GM18519 (cell line): ENCODE results near the gene ST3GAL4.
A peak's percentile ranks its signal among the peaks of the same experiment; 100 is the strongest.

ENCODE experiments used
- ATAC-seq: cut with Tn5 transposase; IDR thresholded peaks from one replicate; pipeline ENCODE4 v1.9.1; 2021; ENCODE audit warnings: mild to moderate bottlenecking, moderate library complexity; ENCODE audit not compliant: unreplicated experiment, low FRiP score

The ST3GAL4 gene

GRCh38 chr11:126400479-126400878 is 45.0 kb downstream of the ST3GAL4 start:
- no peak for ATAC-seq

GRCh38 chr11:126403022-126403581 is 47.6 kb downstream of the ST3GAL4 start:
- no peak for ATAC-seq

- peak; percentile 79 for ATAC-seq
These were observed 48.2 kb downstream of the ST3GAL4 start for GRCh38 chr11:126403658-126404057.

GRCh38 chr11:126404367-126404766 is 48.9 kb downstream of the ST3GAL4 start:
- no peak for ATAC-seq

GRCh38 chr11:126405374-126405773 is 49.9 kb downstream of the ST3GAL4 start:
- ATAC-seq: no peak

- ATAC-seq: no peak
These were observed 50.4 kb downstream of the ST3GAL4 start for GRCh38 chr11:126405906-126406305.

- ATAC-seq: no peak
These were observed 50.9 kb downstream of the ST3GAL4 start for GRCh38 chr11:126406368-126406767.

- no peak for ATAC-seq
These were observed 51.6 kb downstream of the ST3GAL4 start for GRCh38 chr11:126407101-126407521.

- ATAC-seq: no peak
These were observed 52.3 kb downstream of the ST3GAL4 start for GRCh38 chr11:126407682-126408288.

- ATAC-seq: no peak
These were observed 53.0 kb downstream of the ST3GAL4 start for GRCh38 chr11:126408496-126408895.

- ATAC-seq: no peak
These were observed 53.6 kb downstream of the ST3GAL4 start for GRCh38 chr11:126408901-126409619.

GRCh38 chr11:126409620-126409985 is 54.1 kb downstream of the ST3GAL4 start:
- no peak for ATAC-seq

- no peak for ATAC-seq
These were observed 55.2 kb downstream of the ST3GAL4 start for GRCh38 chr11:126410649-126411048.

GRCh38 chr11:126411971-126412381 is 56.5 kb downstream of the ST3GAL4 start:
- ATAC-seq: no peak

GRCh38 chr11:126413426-126413825 is 57.9 kb downstream of the ST3GAL4 start:
- ATAC-seq: no peak

- no peak for ATAC-seq
These were observed 58.4 kb downstream of the ST3GAL4 start for GRCh38 chr11:126413843-126414405.

- no peak for ATAC-seq
These were observed 59.1 kb downstream of the ST3GAL4 start for GRCh38 chr11:126414615-126415014.

GRCh38 chr11:126415128-126415527 is 59.6 kb downstream of the ST3GAL4 start:
- ATAC-seq: no peak

GRCh38 chr11:126415669-126416420 is 60.4 kb downstream of the ST3GAL4 start:
- ATAC-seq: no peak

- peak; percentile 74 for ATAC-seq
These were observed 61.1 kb downstream of the ST3GAL4 start for GRCh38 chr11:126416542-126417090.
